Fibroblast of skin of back (primary cell): Measurements from ENCODE around the gene ZMYND10.
"Not testable (repeated sequence)": the region's sequence is repeated elsewhere in the genome, so short reads cannot be mapped to it uniquely, and the experiment has no call there.

Experiments used
- DNase-seq: peaks from one replicate; pipeline ENCODE4 v3.0.0-alpha.2; 2013

Gene ZMYND10

DNA sequence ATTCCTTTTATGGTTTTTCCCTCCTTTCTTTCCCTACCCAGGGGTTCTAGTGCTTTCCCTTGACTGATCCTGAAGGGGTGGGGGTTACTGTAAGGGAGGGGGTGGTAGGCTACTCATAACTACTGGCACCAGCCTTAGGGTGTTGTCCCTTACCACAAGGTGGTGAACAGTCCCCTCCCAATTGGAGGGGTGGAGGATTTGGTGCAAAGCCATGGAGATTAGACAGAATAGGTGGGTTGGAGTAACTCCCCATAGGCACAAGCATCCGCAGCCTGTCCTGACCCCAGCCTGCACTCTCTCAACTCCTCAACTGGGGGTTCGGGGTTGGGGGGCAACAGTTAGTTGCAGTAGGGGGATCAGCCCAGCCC, 20.4 kb downstream of the ZMYND10 start:
- no peak for DNase-seq

DNA sequence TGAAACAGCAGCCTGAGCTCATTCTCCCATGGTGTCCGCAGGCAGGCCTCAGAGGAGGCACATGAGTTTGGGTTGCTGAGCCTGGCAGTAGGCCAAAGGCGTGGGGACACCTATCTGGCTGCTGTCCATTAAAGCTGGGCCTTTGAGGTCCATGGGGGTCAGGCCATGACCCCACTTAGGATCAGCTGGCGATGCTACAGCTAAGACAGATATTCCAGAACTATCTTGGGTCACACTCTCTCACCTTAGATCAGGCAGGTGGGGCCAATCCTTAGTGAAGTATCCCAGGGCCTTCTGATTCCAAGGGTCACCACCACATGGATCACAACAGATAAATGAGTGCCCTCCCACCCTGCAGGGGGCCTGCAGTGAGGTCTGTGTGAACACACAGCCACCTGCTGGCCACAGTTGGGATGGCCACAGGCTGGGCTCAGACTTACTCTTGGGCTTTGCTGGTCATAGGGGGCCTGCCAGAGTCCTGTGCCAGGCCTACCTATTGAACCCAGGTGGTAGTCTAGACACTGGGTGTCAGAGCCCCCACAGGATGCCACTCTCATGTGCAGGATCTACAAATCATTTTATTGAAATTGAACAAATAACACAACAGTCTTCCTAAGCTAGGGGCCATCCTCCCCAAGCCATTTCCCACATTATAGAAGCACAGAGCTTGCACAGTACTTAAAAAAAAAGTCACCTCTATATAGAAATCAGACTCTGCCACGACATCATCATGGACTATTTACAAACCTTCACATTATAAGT, 21.0 kb downstream of the ZMYND10 start:
- peak; percentile 73 for DNase-seq

DNA sequence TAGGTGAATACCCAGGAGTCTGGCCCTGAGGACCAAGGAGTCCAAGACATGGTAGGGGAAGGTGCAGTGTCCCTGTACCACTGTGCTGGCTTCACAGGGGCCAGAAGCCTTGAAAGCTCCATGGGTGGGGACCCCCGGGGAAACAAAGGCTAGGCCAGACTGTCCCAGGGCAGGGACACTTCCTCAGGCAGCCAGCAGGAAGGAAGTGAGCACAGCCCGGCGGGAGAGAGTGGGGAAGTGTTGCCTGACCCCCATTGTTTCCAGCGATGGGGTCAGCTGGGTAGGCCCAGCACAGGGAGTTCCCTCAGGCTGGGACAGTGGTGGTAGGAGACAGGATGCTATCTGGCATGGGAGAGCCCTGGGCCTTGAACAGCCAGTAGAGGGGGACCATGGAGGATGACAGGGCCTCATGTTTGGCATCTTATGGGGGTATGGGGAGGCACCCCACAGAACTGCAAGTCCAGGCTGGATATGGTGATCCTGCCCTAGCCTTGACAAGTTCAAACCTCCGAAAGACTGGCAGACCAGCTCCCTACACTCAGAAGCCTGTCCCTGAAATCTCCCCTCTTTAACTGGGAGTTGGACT, 21.8 kb downstream of the ZMYND10 start:
- DNase-seq, result no peak

DNA sequence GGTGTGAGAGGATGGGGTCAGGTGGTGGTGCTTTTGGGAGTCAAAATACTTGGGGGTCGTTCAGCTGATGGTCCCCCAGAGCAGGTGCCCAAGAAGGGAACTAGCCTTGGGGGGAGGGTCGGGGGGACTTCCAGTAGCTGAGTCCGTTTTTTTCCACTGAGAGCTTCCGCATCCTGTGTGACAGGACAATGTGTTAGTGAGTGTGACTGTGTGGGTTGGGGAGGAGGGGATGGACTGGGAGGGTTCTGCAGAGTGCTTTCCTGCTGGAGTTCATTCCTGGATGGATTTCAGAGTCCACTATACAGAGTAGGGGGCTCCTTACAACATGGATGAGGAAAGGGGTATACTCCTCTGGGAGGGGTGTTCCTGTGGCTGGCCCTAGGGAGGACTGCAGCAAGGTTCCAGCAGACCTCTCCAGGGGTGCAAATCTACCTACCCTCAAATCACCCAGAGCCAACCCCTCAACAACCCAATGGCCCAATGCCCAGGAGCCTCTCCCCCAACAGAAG, 22.4 kb downstream of the ZMYND10 start:
- no peak for DNase-seq

DNA sequence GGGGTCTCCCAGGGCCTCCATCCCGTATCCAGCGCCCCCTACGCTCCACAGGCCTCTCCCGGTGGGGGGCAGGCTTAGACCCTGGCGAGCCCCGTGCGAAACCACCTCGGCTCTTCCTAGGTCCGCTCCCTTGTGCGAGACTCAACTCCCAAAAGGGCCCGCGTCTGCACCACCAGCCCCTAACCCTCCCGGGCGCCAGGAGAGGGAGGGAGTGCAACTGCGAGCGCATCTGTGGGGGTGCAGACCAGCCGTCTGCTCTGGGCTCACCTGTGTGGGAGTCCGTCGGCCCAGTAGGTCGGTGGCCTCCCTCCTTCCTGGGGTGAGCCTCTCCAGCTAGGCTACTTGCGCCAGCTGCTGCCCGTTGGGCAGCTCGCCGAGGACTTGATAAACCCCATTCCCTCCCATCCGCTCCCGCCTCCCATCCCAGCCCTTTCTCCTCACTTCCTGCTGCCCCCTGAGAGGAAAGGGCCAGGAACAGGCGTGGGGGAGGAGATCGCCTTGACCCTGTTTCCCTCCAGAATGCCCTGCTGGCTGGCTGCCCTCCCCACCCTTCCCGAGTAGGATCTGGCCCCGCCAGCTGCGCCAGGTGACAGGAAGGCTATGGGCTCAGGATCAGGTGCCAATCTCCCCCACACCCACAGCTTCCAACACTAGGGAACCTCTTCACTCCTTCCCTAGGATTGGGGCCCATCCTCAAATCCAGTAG, 23.0 kb downstream of the ZMYND10 start, which contains the start of gene HYAL2:
Gene HYAL2, minus strand, starts transcription at position 360 of the 706 bp plus-strand sequence. CDS start 2,256 bp downstream, outside the sequence.
- no peak for DNase-seq

DNA sequence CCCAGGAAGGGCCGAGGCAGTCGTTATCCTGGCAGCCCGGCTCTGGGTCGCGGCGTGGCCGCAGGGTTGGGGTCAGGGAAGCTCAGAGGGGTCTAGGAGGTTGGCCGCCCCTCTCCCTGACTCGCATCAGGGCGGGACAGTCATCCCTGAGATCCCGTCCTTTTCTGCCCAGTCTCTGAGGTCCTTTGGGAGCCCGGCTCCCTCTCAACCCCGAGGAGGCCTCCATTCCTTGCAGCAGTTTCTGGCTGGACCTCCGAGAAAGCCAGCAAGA, 23.5 kb downstream of the ZMYND10 start:
- no peak for DNase-seq

DNA sequence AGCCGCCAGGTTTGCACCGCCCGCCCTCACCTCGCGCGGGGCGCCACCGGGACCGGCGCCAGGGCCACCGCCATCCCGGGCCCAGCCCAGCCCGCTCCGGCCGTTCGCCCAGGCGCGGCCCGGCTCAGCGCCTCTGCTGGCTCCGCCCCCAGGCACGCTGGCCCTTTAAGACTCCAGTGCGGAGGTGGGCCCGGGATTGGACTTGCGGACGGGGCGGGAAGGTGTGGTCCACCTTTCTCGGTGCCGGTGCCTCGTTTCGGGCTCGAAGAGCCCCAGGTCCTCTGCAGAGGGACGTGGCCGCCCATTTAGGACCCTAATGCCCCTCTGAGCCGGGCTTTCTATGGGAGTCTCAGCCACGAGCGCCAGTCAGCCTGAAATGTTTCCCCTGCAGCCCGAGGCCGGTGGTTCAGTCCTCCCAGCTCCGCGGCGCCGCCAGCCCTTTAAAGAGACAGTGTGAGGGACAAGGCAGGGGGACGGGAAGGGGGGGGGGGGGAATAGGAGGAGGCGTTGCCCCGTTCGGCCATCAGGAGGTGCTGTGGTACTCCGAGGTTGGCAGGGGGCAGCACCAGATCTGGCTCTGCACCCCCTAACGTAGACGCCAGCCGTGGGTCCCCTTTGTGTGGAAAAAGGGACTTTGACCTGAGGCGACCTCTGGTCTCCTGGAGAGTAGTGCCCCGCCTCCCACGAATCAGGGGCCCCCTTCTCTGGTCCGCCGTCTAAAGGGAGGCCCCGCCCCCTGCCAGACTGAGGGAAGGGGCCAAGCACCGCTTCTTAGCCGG, 24.0 kb downstream of the ZMYND10 start:
- peak; percentile 90 for DNase-seq

DNA sequence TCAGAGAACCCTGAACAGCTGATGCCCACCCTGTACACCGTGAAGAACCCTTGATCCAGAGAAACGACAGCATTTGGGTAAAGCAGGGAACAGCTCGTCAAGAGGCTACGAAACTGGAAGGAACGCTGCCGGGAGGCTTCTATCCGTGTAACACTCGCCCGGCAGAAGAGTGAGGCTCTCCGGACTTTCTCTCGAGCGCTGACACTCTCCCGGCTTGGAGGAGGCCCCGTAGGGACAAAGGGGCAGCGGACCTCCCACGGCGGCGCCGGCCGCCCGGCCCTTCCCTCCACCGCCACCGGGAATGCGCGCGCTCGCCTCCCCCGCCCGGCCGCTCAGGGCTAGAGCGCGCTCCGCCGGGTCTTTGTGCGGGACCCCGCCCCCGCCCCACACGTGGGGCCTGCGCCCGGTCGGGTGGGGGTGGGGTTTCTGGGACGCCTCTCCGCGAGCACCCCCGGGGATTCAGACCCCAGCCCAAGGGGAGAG, 24.6 kb downstream of the ZMYND10 start:
- DNase-seq, result peak; percentile 75

DNA sequence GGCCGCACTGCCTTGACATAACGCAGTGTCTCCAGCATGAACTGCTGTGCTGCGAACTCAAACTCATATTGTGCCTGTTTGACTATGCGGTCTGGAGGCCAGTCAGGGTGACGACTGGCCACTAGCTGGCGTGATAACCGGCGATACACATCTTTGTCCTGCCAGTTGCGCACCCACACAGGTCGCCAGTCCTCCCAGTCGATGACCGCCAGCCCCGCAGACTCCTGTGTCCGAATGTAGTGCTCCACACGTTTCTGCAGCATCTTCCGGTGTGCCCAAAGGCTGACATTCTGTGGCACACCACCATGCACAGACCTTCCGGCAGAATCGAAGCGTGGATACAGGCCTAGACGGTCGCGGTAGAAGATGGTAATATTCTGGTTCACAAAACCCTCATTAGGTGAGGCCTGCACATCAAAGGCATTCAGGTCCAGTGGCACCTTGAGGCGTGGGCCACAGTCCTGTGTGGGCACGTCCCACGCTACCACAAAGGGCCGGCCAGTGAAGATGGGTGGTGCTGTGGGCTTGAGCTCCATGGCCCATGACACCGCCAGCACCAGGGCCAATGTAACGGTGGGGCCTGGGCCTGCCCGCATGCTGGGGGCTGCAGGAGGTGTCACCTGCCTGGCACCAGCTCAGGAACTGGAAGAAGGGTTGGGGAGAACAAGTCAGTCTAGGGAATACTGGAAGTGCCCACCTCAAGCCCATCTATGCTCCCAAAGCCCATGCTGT, 25.5 kb downstream of the ZMYND10 start:
- no peak for DNase-seq

DNA sequence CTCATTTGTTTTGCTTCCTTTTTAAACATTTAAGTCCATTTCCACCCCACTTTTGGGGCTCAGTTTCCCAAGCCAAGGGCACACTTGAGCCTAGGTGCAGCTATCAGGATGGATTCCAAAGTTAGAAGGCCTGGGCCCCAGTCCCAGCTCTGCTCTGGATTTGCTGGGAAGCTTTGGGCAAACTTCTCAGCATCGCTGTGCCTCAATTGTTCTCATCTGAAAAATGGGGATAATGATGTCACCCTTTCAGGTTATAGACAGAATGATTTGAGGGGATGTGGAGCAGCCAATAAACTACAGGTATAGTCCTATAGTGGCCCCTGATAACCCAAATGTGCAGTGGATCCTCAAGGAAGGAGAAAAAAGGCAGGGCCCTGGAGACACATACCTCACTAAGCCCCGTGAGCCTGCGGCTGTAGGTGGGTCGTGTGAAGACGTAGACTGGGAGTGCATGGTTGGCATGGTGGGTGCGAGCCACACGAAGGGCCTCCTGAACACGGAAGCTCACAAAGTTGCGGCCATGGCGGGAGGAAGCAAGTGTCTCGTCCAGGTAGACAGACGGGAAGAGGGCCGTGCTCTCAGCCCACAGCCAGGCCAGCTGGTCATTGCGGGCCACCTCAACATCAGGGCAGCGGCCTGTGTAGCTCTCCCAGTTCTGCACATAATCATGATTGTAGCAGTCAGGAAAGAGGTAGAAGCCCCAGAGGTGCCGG, 26.2 kb downstream of the ZMYND10 start:
- no peak for DNase-seq

DNA sequence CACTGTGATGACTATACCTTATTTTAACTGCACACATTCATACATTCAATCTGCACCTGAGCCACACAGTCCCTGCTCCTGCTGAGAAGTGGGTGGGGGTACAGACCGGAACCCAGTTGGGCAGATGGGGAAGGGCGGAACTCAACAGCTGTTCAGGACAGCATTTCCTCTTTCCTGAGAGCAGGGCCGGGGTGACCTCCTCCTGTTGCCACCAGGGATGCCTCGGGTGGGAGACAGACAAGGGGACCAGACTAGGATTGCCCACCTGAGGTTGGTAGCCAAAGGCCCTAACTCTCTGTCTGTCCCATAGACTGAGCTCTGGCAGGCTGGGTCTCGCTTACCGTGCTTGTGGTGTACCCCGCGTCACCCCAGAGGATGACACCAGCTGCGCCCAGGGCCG, 26.9 kb downstream of the ZMYND10 start:
- no peak for DNase-seq

DNA sequence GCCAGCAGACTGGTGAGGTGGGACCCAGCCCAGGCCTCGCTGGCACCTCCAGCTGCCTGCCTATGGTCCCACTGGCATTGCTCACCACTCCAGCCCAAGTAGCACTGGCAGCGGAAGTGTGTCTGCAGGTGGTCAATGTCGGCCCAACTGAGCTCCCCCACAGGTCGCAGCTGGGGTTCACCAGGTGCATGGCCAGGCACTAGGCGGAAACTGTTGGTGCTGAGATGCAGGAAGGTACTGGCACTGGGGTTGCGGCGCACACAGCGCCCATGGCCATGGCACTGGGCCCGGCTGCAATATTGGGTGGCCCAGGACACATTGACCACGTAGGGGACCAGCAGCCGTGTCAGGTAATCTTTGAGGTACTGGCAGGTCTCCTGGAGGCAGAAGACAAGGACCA, 27.4 kb downstream of the ZMYND10 start:
- no peak for DNase-seq

DNA sequence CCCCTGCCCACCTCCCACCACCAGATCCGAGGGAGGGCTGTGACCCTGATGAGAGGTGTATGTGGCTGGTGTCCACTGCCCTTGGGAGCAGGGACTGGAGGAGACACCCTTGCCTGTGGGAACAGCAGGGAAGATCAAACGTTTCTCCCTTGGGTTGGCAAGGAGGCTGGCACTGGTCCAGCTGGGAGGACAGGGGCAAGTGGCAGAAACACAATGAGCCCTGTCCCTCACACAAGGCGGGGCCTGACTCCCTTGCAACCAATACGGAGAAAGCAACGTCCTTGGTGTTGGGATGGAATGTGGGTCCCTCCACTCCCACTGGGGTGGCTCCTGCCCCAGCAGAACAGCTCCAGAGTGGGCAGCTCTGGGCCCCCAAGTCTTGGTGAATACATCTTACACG, 28.2 kb downstream of the ZMYND10 start:
- DNase-seq, result no peak

DNA sequence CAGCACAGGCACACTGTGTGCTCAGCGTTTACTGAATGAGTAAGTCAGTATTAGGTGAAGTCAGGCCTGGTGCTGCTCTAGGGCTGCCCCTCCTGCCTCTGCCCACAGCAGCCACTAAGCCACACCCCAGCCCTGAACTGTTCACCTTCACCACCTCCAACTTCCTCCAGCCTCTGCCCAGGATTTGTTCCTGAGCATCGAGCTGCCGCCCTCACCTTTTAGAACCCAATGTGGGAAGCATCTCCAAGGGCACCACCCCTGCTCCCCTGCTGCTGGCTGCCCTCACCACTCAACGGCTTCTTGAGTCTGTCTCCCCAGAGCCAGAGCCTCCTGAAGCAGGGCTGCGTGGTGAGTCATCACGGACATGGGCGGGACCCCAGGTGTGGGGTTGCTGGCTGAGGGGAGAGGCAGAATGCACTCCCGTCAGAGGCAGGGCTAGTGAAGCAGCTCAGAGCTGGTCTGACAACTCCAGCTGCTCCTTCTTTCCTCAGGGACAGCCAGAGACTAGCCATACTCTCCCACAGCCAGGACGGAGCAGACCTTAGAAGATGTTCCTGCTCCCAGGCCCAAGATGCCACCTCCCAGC, 28.8 kb downstream of the ZMYND10 start:
- DNase-seq, result no peak

DNA sequence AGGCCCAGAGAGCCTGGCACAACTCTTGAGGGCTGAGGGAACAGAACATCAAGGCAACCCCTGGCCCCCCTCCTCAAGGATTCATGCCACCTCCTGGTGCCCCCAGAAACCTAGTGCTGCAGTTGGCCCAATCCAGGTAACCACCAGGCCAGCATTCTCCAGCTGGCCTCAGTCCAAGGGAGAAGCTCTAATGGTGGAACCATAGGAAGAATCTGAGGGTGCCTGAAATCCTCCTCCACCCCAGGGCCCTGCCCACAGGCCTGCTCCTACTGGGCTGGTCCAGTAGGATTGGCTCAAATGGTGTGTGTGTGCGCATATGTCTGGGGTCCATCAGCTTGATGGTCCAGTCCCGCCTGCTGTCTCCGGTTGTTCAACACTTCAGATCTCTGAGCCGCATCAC, 30.7 kb downstream of the ZMYND10 start:
- DNase-seq, result no peak

DNA sequence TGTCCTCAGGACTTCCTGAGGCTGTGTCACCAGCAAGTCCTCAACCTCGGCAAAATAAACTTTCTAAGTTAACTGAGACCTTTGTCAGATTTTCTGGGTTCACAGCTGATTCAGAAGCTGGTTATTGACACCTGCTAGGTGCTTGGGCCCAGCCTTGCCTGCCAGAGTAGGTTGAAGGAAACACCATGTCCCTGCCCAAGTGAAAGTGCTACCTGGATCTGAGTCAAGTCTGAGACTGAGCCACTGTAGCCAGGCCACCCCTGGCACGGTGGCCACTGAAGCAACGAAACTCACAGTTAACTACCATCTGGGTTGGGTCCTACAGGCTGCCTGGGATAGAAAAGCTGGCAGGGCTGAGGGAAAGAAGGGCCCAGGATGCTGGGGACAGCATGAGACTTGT, 31.2 kb downstream of the ZMYND10 start:
- DNase-seq, result no peak

DNA sequence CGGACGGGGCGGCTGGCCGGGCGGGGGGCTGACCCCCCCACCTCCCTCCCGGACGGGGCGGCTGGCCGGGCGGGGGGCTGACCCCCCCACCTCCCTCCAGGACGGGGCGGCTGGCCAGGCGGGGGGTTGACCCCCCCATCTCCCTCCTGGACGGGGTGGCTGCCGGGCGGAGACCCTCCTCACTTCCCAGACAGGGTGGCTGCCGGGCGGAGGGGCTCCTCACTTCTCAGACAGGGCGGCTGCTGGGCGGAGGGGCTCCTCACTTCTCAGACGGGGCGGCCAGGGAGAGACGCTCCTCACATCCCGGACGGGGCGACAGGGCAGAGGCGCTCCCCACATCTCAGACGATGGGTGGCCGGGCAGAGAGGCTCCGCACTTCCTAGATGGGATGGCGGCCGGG, 33.5 kb downstream of the ZMYND10 start:
- not testable (repeated sequence) for DNase-seq

DNA sequence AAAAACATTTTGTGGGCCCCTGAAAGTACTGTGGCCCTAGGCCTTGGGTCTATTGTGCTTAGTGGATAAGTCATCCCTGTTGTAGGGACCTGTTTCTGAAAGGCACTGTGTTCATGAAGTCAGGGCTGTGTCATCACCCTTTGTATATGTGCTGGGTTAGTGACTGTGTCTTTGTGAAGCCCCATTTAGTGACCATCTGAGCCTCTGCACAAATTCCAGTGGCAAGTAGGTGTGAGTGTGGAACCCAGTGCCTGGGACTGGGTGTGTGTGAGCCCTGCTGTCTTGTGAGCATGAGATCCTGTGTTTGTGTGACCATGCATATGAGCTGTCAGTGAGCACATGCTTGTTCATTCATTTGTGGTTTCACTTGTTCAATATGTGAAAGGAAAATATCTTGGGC, 40.9 kb downstream of the ZMYND10 start:
- DNase-seq, result no peak

DNA sequence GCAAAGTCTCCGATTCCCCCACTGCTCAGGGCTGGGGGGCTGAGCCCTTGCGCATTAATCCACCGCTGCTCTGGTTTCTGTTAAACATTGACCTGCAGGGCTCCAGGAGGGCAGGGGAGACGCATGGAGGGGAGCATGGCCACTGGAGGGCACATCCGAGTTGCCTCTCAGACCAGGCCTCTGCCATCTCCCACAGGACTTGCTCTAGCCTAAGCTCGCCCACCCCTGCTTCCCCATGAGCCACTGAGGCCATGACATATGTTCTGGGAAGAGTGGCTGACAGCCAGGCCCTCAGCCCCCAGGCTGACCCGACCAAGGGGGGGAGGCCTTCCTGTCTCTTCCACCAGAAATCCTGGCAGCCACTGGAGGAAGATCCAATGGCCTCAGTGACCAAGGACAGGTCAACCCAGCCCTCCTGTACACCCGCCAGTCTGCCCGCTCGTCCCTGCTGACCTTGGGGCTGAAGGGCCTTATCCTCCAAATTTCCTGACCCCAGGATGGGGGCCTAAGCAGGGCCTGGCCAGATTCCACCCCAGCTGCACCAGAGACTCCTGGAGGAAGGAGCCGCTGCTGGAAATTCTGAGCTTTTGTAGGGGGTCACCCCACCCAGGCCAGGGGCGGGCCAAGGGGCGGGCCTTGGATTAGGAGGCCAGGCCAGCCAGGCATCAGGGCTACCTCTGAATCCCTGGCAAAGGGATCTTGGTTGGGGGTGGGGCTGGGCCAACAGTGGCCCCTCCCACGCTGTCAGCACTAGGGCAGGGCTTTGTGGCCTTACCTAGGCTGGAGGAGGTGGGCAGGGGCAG, 42.3 kb downstream of the ZMYND10 start, which contains the start of gene HYAL1:
Gene HYAL1, minus strand, starts transcription at position 562 of the 803 bp plus-strand sequence. CDS start 618 bp downstream, outside the sequence.
- DNase-seq, result no peak
